NCI-H446 treated with DMSO at 0.1 percent for 48 hours (cell line): Measurements from ENCODE around the gene KRT36.
A peak's percentile ranks its signal among the peaks of the same experiment; 100 is the strongest.

Experiments used
- DNase-seq: peaks from one replicate; lab custom pipeline; 2025; lab: John Stamatoyannopoulos, UW

The KRT36 gene

DNA sequence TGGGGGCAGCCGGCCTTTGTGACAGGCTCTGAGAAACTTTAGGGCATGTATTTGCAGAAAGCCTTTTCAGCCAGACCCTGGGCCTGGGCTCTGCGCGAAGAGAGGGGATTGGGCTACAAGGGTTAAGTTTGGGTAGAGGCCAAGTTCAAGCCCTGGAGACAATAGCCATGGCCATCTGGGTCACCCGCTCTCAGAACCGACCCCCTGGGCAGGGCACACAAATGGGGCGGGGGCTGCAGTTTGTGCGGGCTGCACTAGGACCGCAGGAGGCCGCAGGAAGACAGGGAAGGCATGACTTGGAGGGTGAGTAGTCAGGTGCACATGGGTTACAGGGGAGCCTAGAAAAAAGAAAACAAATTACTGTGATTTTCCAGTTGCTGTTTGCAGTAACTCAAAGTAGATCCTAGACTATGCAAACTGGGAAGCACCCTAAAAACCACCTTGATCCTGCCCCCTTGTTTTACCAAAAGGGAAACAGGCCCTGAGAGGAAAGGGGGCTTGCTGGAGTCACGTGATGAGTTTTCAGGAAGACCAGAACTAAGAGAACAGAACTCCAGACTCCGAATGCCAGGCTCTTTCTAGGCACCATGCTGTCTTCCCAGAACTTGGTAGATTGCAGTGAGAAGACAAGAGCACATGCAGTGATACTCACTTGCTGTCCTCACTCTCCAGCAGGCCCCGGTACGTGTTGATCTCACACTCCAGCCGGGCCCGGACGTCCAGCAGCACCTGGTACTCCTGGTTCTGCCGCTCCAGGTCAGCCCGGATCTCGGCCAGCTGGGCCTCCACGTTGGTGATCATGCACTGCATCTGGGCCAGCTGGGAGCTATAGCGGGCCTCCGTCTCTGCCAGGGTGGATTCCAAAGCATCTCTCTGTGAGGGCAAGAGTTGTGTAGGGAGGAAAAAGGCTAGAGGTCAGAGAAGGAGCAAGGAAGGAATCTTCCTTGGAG is 12.6 kb downstream of the KRT36 start:
- DNase-seq, result no peak

DNA sequence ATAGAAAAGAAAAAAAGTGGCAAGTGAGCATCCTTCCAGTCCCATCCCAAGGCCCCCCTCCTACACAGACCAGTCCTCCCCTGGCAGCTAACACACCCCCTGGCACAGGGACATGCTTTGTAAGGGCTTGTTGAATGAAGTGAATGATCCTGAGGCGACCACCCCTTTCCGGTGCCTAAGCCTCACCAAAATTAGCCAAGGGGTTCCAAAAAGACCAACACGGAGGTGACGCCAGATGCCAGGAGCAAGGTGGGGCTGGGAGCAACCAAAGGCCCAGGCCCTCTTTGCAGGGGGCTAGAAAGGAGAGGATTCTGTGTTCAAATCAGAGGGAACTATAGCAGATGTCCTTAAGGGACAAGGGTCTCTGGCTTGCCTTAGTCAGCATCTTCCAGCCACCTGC is 14.3 kb downstream of the KRT36 start:
- no peak for DNase-seq

DNA sequence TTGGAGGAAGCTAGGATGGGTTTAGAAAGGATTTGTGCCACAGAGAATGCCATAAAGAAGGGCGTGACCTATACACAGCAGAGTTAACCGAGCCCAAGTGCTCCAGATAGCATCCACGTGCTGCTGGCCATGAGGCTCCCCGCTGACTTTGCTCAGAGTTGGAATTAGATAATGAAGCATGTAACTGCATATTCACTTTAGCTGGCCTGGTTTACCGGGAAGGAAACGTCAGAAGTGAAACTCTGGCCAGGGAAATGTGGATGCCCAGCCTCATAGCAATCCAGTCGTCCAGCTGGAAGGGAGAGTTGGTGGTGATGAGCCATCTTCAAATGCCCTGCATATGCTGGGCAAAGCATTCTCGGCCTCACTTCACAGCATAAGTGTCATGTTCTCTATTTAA is 14.8 kb downstream of the KRT36 start:
- DNase-seq, result no peak

DNA sequence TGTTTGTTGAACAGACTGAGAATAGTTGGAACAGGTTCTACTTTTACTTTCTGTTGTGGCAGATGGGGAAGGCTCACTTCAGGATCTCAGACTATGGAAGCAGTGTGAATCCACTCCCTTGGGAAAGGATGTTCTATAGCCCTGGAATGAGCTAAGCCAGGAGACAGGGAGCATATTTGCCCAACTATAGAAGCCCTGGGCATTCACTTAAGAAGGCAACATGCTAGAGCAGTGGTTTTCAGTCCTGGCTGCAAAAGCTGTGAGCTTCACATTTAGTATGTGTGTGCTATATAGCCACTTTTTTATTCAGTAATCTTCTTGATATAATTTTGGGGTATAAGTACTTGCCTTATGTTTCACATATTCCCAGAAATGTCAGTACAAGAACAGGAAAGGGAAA is 21.4 kb downstream of the KRT36 start:
- peak; percentile 4 for DNase-seq

DNA sequence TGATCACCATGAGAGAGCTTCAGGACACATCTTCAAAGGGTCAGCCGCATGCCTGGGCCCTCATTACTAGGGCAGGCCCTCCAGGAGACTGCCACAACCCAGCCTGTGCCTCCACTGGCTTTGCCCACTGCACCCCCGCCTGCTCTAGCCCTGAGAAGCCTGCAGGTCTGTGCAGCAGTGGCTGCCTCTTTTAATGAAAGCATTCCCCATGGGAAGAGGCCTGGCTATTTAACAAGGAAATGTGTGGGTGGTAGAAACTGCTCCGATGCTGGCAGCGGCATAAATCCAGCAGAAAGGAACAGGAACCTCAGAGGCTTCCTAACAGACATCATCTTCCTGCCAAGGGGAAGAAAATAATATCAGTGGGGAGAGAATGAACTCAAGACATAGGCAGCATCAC is 22.1 kb downstream of the KRT36 start:
- DNase-seq, result no peak

DNA sequence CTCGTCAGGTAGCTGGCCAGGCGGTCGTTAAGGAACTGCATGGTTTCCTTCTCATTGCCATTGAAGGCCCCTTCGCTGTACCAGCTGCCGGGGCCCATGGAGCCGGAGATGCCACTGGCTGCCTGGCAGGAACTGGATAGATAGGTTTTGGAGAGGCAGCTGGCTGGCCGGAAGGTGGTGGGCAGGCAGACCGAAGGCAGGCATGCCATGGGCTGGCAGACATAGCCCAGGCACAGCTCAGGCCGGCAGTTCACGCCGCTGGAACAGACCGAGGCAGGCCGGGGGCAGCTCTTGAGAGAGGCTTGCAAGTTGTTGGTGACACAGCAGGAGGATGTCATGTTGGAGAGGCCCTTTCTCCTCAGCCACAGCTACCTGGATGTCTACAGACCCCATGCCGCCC is 22.7 kb downstream of the KRT36 start, which contains the start of gene KRT32:
TSS of gene KRT32 (minus strand) at position 399 of the 400 bp plus-strand sequence. CDS start at position 338, 61 bp downstream.
- no peak for DNase-seq

DNA sequence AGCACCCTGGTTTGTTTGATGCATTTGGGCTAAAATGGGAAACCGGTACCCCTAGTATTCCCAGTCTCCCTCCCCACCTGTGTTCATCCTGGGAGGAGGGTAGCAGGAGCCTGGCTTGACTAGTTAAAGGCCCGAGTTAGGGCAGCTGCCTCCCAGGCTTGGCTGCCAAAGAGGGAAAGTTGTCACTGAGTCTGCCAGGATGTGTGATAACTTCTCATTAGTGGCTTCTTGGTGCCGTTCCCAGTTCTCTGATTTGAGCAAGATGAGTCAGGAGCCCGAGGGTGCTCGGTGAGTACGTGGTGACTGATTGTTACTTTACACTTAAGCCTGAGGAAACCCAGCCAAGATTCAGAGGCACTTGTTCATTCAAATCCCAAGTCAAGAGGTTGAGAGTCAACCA is 25.0 kb downstream of the KRT36 start:
- peak; percentile 74 for DNase-seq

DNA sequence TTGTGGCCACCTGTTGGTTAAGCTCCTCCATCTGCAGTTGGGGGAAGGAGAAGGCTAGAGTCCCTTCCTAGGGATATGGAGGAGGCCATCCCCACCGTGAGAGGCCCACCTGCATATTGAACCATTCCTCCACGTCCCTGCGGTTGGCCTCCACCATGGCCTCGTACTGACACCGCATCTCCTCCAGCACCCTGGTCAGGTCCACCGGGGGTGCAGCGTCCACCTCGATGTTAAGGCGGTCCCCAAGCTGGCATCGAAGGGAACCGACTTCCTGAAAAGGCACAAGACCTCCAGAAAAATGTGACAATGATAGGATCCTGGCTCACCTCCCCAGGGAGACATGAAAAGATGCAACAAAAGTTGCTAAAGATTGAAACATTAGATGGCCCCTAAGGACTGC is 25.5 kb downstream of the KRT36 start:
- DNase-seq, result no peak

DNA sequence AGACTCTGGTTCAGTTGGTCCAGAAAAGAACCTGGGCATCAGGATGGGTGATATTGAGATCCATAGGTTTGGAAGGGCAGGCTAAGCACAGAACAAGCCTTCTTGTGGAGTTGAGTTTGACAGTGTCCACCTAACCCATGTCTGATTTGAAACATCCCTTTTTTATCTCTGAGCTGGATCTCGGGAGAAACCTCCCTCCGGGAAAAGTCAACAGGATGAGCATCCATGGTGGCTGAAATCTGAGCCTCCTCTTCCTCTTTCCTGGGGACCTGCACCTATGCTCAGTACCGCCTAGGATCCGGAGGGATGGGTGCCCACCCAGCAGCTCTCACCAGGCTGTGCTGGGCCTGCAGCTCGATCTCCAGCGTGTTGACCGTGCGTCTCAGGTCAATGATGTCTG is 26.0 kb downstream of the KRT36 start:
- no peak for DNase-seq

DNA sequence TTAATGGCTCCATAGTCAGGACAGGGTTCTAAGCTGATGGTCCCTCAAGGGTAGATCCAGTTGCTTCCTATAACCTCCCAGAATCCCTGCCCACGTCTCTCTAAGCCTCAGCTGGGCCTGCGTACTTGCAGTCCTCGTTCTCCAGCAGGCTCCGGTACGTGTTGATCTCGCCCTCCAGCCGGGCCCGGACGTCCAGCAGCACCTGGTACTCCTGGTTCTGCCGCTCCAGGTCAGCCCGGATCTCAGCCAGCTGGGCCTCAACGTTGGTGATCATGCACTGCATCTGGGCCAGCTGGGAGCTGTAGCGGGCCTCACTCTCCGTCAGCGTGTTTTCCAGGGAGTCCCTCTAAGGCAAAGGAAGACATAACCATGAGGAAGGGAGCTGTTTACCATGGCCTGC is 27.0 kb downstream of the KRT36 start:
- no peak for DNase-seq

DNA sequence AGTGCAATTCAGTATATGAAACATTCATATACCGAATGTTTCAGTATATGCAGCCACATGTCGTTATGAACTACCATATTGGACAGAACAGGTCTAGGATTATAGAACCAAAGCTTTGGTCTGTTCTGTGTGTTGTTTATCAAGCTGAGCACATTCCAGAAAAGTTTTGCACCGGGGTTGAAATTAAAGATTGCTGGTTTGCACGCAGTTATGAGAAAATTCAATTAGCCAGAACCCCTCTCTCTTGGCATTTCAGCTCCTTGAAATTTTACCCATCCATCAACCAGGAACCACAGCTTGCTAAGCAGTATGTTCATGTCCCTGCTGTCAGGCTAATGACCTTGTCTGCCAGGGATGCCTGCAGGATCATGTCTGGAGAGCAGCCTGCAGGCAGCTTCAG is 32.0 kb downstream of the KRT36 start:
- DNase-seq, result peak; percentile 38

DNA sequence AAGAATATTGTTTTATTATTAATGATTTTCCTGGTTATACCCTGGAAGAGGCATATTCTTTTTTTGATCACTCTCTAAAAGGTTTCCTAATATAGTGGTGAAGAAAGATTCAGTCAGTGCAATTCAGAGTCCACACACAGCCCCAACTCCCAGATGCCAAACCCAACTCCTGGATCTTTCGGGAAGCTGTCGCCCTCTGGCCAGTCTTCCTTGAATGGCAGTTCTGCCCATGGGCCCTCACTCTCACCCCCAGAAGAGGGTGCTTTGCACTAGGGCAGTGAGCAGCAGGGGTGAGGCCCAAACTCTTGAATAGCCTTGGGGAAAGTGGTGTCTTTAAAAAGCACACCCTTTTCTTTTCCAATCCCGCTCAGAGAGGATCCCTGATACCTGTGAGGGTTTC is 33.5 kb downstream of the KRT36 start:
- no peak for DNase-seq

DNA sequence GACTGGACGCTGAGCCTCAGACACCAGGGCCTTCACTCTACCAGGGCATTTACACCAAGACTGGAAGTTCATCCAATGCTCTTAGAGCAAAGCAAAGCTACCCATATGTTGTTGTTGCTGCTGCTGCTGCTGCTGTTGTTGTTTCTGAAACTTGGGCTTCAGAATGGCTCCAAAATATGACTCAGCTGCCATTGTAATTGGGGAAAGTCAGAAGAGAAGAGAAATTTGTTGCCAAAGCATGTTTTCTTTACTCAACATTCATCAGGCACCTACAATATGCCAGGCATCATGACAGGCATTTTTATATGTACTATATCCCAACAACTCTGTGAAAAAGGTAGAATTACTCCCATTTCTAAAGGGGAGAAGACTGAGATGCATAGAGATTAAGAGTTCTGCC is 34.5 kb downstream of the KRT36 start:
- DNase-seq, result peak; percentile 27

DNA sequence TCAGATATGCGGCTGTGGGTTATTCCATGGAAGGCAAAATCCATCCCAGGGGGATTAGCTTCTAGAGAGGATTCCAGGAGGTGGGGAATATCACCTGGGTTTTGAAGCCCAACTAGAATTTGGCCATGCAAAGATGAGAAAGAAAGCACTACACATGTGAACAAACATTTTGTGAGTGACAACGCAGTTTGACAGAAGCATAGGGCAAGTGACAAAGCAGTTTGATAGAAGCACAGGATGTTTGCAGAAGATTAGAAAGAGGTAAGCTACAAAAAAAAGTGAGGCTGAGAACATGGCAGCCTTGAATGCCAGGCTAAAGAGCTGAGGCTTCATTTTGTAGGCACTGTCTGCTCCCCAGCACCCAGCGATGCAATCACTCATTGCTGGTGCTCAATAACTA is 36.6 kb downstream of the KRT36 start:
- no peak for DNase-seq

DNA sequence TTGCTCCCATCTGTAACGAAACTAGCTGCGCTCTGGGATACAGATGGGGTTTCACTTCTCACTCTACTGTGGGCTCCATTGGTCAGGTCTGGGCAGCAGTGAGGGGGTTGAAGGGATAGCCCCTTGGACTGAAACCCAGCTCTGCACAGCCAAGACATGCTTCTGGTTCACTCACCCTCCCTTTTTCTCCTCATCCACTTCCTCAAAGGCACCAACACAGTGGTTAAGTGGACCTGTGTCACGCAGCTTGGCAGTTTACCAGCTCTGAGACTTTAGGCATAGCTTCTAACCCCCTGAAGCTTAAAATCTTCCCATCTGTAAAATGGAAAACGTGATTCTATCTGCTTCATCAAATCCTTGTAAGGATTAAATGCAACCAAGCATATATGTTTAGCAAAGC is 37.4 kb downstream of the KRT36 start:
- no peak for DNase-seq

DNA sequence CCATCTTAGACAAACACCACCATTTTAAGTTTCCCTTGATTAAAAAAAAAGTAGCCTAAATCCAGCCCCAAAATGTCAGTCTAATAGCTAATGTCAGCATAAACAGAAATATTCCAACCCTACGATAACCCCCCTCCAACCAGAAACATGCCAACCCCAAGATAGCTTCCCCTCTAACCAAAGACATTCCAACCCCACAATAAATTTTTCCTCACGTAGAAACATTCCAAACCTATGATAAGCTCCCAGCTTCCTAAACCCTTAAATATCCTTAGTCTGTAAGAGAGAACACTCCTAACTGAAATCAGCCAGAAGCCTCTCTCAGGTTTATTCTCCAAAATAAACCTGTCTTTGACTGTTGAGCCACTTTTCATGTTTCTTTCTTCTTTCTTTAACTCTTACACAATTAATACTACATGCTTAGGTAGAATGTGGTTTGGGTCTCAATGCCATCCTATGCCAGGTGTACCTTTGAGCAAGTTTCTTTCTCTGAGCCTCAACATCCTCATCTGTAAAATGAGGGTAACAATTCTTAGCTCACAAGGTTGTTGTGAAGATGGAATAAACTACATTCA is 38.5 kb downstream of the KRT36 start:
- DNase-seq, result no peak

DNA sequence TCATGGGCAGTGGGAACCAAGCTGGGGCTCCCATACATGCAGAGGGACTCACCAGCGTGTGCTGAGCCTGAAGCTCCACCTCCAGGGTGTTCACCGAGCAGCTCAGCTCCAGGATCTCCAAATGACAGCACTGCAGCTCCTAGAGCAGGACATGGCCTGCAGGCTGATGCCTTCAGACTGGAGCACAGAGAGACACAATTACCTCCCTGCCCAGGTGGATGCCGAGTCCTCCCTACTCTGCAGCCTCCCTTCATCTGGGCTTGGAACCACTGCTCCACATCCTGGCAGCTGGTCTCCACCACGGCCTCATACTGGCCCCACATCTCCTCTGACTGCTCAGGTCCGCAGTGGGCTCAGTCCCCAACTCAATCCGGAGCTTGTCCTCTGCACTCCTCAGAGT is 40.7 kb downstream of the KRT36 start:
- no peak for DNase-seq

DNA sequence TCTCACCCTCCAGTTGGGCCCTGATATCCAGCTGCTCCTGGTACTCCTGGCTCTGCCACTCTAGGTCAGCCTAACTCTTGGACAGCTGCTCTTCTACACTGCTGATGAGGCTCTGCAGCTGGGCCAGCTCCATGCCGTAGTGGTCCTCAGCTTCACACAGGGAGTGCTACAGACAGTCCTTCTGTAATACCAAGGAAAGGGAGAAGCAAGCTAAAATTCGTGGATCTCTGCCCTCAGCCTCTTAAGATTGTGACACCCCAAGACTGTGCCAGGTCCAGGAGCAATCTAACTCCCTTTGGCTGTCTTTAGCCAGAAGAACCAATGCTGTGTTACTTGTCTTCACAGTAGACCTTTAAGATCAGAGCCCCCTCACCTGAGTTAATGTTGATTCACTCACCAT is 41.2 kb downstream of the KRT36 start:
- no peak for DNase-seq

DNA sequence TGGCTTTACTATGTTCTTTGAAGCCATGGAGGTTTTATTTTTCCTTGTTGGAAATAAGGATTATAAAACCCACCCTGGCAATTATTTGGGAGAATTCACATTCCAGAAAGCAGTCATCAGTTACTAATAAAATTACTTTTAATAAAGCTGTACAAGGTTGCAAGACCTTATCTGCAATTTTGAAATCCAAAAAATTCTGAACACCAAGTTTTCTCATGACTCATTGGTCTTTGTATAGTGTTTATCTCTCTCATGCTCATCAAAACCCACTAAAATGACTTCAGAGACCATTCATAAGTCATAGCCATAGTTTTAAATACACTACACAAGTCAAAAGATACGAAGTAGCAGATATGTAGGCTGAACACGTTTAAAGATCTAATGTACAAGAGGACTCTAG is 42.9 kb downstream of the KRT36 start:
- DNase-seq, result no peak

DNA sequence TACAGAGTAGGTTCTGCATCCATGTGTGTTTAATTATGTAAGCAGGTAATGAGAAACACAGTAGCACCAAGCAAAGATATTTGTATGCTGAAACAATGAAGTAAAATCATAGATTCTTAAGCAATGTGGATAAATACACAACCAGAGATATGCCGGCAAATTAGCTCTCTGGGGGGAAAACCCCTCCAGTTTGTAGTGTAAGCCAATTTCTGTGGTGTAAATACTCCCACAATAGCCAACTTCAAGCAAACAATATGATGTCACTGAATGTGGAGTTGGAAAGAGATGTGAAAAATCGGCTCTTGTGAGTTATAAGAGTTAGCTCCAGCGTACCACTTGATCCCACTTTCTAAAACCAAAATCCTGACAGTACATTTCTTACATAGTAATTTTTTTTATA is 45.1 kb downstream of the KRT36 start:
- DNase-seq, result no peak

DNA sequence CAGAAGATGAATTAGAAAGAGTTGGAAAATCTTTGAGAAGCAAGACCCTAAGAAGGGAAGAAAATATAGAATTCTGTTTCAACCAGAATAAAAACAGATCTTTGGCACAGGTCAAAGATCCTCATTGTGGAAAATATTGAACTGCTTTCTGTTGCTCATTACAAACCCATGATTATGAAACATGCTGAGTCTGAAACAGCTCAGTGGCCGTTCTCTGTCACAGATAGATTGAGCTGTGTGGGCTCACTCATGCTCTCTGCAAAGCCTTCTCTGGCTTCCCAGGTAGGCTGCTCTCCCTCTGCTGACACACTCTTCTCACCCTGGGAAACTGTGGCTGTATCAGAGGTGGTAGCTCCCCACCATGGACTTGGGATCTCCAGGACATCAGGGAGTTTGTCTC is 45.5 kb downstream of the KRT36 start:
- no peak for DNase-seq

DNA sequence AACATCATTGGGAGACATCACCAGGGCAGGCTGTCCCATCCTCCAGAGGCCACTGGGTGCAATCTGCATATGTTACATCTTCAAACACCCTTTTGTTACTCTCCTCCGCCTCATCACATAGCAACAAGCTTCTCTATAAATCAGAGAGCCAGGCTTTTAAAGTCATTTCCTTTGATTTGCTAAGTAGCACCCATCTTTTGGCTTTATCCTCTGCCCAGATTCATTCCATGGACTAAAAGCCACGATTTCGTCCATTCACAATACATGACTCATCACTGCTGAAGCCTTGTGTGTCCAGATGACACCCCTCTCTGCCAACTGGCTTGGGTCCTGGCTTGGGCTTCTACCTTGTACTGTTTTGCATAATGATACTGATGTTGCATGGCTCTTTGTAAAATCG is 47.0 kb downstream of the KRT36 start:
- DNase-seq, result no peak

DNA sequence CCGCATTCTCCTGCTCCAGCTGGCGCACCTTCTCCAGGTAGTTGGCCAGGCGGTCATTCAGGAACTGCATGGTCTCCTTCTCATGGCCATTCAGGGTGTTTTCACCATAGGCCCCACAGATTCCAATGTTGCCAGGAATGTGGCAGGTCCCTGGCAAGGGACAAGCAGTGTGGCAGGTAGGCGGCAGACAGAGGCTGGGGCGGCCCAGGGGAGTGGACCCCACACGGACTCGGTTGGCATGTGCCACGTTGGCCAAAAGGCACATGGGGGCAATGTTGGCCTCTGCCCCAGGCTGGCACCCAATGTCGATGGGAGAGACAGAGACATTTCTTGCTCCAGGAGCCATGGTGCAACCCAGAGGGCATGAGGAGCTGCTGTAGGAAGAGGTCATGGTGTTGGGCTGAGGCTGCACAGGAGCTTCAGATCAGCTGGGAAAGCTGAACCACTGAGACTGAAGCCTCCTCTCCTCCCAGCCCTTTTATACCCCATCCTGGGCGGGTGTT is 49.1 kb downstream of the KRT36 start, which contains the start of gene KRT38:
TSS of gene KRT38 (minus strand) at position 453 of the 503 bp plus-strand sequence. CDS start at position 391, 62 bp downstream.
- DNase-seq, result no peak
